Measurements from ENCODE around the gene SPNS3. TPM values are rescaled to one million over a fixed set of nuclear protein-coding genes. Genes with fewer than 3 reads are reported as not detected.

SPNS3 gene
- polyA plus RNA-seq, 1 donor from 2014 or later, result not detected

DNA sequence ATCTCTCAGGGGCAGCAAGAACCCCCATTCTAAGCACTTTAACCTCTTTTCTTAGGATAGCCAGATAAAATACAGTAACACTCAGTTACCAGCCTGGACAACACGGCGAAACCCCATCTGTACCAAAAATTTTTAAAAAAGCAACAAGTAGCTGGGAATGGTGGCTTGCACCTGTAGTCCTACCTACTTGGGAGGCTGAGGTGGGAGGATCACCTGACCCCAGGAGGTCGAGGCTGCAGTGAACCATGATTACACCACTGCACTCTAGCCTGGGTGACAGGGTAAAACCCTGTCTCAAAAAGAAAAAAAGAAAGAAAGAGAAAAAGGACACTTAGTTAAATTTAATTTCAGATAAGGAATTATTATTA lies 38.6 kb upstream of the SPNS3 start:
- no peaks in the 10 kb centered on the region for H3K79me2 ChIP-seq (replicated peaks; ENCODE audit: insufficient read depth, low read length)
- no peak overlapping the region for H3K27ac ChIP-seq (ENCODE audit: low read length)
- H2AFZ ChIP-seq (ENCODE audit: low read depth, low read length), result no peak overlapping the region
- H3K9me2 ChIP-seq (ENCODE audit: insufficient read depth, low read length), result no peaks in the 10 kb centered on the region
- H3K4me3 ChIP-seq (ENCODE audit: low read length), result no peak overlapping the region
- no peaks in the 10 kb centered on the region for H3K36me3 ChIP-seq (ENCODE audit: insufficient read depth, low read length)
- H3K9me3 ChIP-seq (ENCODE audit: low read length), result no peaks in the 10 kb centered on the region
- TF ChIP-seq POLR2AphosphoS5 (IDR thresholded peaks at IDR 0.05) (no peak), RAD21 (conservative IDR thresholded peaks at IDR 0.05) (no peak), EZH2 (IDR thresholded peaks at IDR 0.05; ENCODE audit: borderline replicate concordance, insufficient read depth, low read length, poor library complexity, severe bottlenecking) (no peak), TAF1 (IDR thresholded peaks at IDR 0.05; ENCODE audit: low read depth) (no peak), EP300 (conservative IDR thresholded peaks at IDR 0.05; ENCODE audit: poor library complexity, severe bottlenecking) (no peak), CTCF (IDR thresholded peaks at IDR 0.05; ENCODE audit: poor library complexity, severe bottlenecking) (no peak)
- H3K4me2 ChIP-seq (ENCODE audit: low read length), result no peak overlapping the region
- H3K9ac ChIP-seq (ENCODE audit: low read length), result no peak overlapping the region
- H3K27me3 ChIP-seq (ENCODE audit: insufficient read depth, low read depth, low read length), result no peaks in the 10 kb centered on the region
- H4K20me1 ChIP-seq (ENCODE audit: insufficient read depth), result no peaks in the 10 kb centered on the region
- H3F3A ChIP-seq (ENCODE audit: insufficient read depth, low read length, poor library complexity, severe bottlenecking), result no peaks in the 10 kb centered on the region

- H3K9me2 ChIP-seq (ENCODE audit: insufficient read depth, low read length), result no peaks in the 10 kb centered on the region
These were observed 35.9 kb upstream of the SPNS3 start for GRCh38 chr17:4397840-4398239.

More at GRCh38 chr17:4397840-4398239, 35.9 kb upstream of the SPNS3 start:
- Histone ChIP-seq H3K27ac (ENCODE audit: low read length) (no peak overlapping the region), H3K27me3 (ENCODE audit: insufficient read depth, low read depth, low read length) (no peaks in the 10 kb centered on the region), H3K4me3 (ENCODE audit: low read length) (no peak overlapping the region), H3K79me2 (replicated peaks; ENCODE audit: insufficient read depth, low read length) (no peaks in the 10 kb centered on the region), H3K36me3 (ENCODE audit: insufficient read depth, low read length) (no peaks in the 10 kb centered on the region), H2AFZ (ENCODE audit: low read depth, low read length) (no peak overlapping the region), H4K20me1 (ENCODE audit: insufficient read depth) (no peaks in the 10 kb centered on the region), H3F3A (ENCODE audit: insufficient read depth, low read length, poor library complexity, severe bottlenecking) (no peaks in the 10 kb centered on the region), H3K9me3 (ENCODE audit: low read length) (no peaks in the 10 kb centered on the region), H3K9ac (ENCODE audit: low read length) (no peak overlapping the region), H3K4me2 (ENCODE audit: low read length) (no peak overlapping the region)
- no peak for TF ChIP-seq POLR2AphosphoS5 (IDR thresholded peaks at IDR 0.05)
- TF ChIP-seq MXI1 (conservative IDR thresholded peaks at IDR 0.05; ENCODE audit: poor library complexity, severe bottlenecking), result no peak
- no peak for TF ChIP-seq SMC3 (conservative IDR thresholded peaks at IDR 0.05; ENCODE audit: poor library complexity)
- no peak for TF ChIP-seq CTCF (IDR thresholded peaks at IDR 0.05; ENCODE audit: poor library complexity, severe bottlenecking)
- no peak for TF ChIP-seq RAD21 (conservative IDR thresholded peaks at IDR 0.05)
- TF ChIP-seq REST (IDR thresholded peaks at IDR 0.05; ENCODE audit: borderline replicate concordance), result no peak
- no peak for TF ChIP-seq EP300 (conservative IDR thresholded peaks at IDR 0.05; ENCODE audit: poor library complexity, severe bottlenecking)
- TF ChIP-seq TAF1 (IDR thresholded peaks at IDR 0.05; ENCODE audit: low read depth), result no peak
- TF ChIP-seq EZH2 (IDR thresholded peaks at IDR 0.05; ENCODE audit: borderline replicate concordance, insufficient read depth, low read length, poor library complexity, severe bottlenecking), result no peak
